Tibial nerve (tissue), 4 donors: ENCODE results near the gene AIF1. TPM values are rescaled to one million over a fixed set of nuclear protein-coding genes. Genes with fewer than 3 reads are reported as not detected.
A peak's percentile ranks its signal among the peaks of the same experiment; 100 is the strongest.

Experiments
- DNase-seq, 2 donors: peaks; one replicate each; pipeline ENCODE4 v3.0.0-alpha.2; 2019; ENCODE audit warnings: low spot score in 2 of 2
- H3K27ac ChIP-seq, 4 donors: fragments of 200-600 bp; sonication (generic) in 3 of 4; one replicate each; pipeline ENCODE4 v1.5.1; 2017 to 2019; ENCODE audit warnings: mild to moderate bottlenecking in 1 of 4
- H3K27me3 ChIP-seq, 2 donors: fragments of 200-600 bp; sonication (generic) in 1 of 2; one replicate each; pipeline versions ENCODE4 v1.5.1 to v1.6.0; 2017 to 2019
- H3K36me3 ChIP-seq, 3 donors: fragments of 200-600 bp; sonication (generic); one replicate each; pipeline ENCODE4 v1.5.1; 2018 to 2019
- H3K4me1 ChIP-seq, 4 donors: fragments of 200-600 bp; sonication (generic) in 3 of 4; one replicate each; pipeline ENCODE4 v1.5.1; 2017 to 2019
- H3K4me3 ChIP-seq, 4 donors: fragments of 200-600 bp; sonication (generic) in 3 of 4; one replicate each; pipeline ENCODE4 v1.5.1; 2017 to 2019; ENCODE audit warnings: mild to moderate bottlenecking in 1 of 4, moderate library complexity in 1 of 4
- H3K9me3 ChIP-seq, 4 donors: fragments of 200-600 bp; sonication (generic) in 3 of 4; one replicate each; pipeline ENCODE4 v1.5.1; 2017 to 2019
- CTCF ChIP-seq, 5 experiments: fragments of 200-600 bp in 3 of 5; fragments of 450-650 bp in 2 of 5; sonication (generic) in 3 of 5; IDR thresholded peaks; one replicate each; pipeline ENCODE4 v1.5.1; 2016 to 2019; ENCODE audit warnings: antibody characterized with exemption in 5 of 5, mild to moderate bottlenecking in 3 of 5, moderate library complexity in 2 of 5
- EP300 ChIP-seq, 2 donors: sonication (generic); formaldehyde crosslinking; IDR thresholded peaks; one replicate each; pipeline ENCODE4 v1.6.1; 2017; ENCODE audit warnings: antibody characterized with exemption in 2 of 2, mild to moderate bottlenecking in 1 of 2
- POLR2A ChIP-seq, 2 donors: fragments of 450-650 bp; IDR thresholded peaks; one replicate each; pipeline ENCODE4 v1.6.1; 2017; ENCODE audit warnings: antibody characterized with exemption in 2 of 2, mild to moderate bottlenecking in 2 of 2, moderate library complexity in 2 of 2
- WGBS, 2 donors: methylation state at CpG; one replicate each; pipeline ENCODE4 v1.1.5; 2018; 5-methylcytosine and 5-hydroxymethylcytosine counted together
- total RNA-seq, 4 donors: library from RNA; depleted of rRNA; stranded (reverse); fragments of >200 nt; gene quantifications; one replicate each; pipeline ENCODE4 v1.1.0, GENCODE V29; 2016

Gene AIF1
- total RNA-seq, 4 donors from 2014 or later, result 27.1 to 66.3 (median 50.4) TPM

DNA sequence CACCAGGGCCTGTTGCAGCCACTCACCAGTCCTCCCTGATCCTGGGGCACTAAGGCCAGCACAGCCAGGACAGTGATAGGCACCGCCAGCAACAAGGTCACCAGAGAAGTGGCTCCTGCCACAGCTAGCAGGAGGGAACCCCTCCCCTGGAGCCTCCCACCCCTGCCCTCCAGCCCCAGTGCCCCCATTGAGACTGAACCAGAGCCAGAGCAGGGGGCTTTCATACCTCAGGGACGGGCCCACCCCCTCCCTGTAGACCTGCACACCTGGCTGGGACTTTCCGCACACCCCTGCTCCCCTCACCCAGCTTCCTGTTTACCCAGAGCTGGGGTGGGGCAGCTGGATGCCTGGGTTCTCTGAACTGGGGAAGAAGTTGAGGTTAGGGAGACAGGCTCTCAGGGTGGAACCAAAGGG is 32.8 kb upstream of the AIF1 start, which contains the start of gene LTB:
TSS of gene LTB (minus strand) at position 195 of the 414 bp plus-strand sequence. CDS start at position 188, 7 bp downstream.
- peaks cover 0 to 3% of the 10 kb centered on the region in 2 donors for H3K27me3 ChIP-seq
- WGBS, 2 donors, result 61 to 79% methylated on average over 3 of the region's 3 CpGs
- no peak for DNase-seq
- TF ChIP-seq POLR2A (IDR thresholded peaks at IDR 0.05) (no peak), EP300 (IDR thresholded peaks at IDR 0.05) (no peak), CTCF (IDR thresholded peaks at IDR 0.05) (no peak)
- peaks cover 0 to 19% (median 8%) of the 10 kb centered on the region in 4 donors for H3K4me1 ChIP-seq
- H3K27ac ChIP-seq, result peak within 1 kb of the TSS; percentile 9 to 87 (median 67)
- H3K9me3 ChIP-seq, result no peaks in the 10 kb centered on the region
- H3K4me3 ChIP-seq, result peak within 1 kb of the TSS; percentile 41 to 80 (median 67)
- H3K36me3 ChIP-seq, result no peaks in the 10 kb centered on the region

- Histone ChIP-seq H3K9me3 (no peaks in the 10 kb centered on the region), H3K27ac (no peak overlapping the region), H3K36me3 (no peaks in the 10 kb centered on the region), H3K4me1 (peaks cover 0 to 27% (median 10%) of the 10 kb centered on the region in 4 donors), H3K27me3 (peaks cover 0 to 11% of the 10 kb centered on the region in 2 donors), H3K4me3 (no peak overlapping the region)
- WGBS, 2 donors, result 55 to 64% methylated on average over 2 of the region's 2 CpGs
- no peak for DNase-seq
- TF ChIP-seq POLR2A (IDR thresholded peaks at IDR 0.05), result no peak
- TF ChIP-seq EP300 (IDR thresholded peaks at IDR 0.05), result no peak
- no peak for TF ChIP-seq CTCF (IDR thresholded peaks at IDR 0.05)
These were observed 29.5 kb upstream of the AIF1 start for GRCh38 chr6:31585491-31585890.

DNA sequence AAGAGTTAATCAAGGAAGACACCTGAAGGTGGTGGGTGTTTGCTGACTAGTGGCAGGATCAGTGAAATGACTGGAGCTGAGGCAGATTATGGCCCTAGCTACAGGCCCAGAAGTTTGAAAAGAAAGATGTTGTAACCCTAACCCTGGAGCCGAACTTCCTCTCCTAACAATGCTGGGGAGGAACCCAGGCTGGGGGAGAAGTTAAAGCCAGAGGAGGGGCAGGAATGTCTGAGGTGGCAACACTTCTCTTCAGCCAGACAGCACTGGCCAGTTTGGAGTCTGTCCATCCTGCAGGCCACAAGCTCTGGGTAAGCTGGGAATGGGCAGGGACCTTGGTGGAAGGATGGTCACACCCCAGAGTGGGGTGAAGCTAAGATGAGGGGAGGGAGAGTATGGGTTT is 29.0 kb upstream of the AIF1 start, which contains the start of gene LST1:
TSS of gene LST1 (plus strand) at position 270 of the 400 bp plus-strand sequence. CDS start 1,023 bp downstream, outside the sequence.
- Histone ChIP-seq H3K27me3 (peaks cover 0 to 11% of the 10 kb centered on the region in 2 donors), H3K27ac (peak within 1 kb of the TSS in 1 of 4 donors; percentile 21), H3K4me1 (peaks cover 0 to 24% (median 9%) of the 10 kb centered on the region in 4 donors), H3K4me3 (peak within 1 kb of the TSS in 1 of 4 donors; percentile 17), H3K36me3 (no peaks in the 10 kb centered on the region), H3K9me3 (no peaks in the 10 kb centered on the region)
- 57 to 61% methylated on average over 1 of the region's 1 CpG for WGBS, 2 donors
- no peak for TF ChIP-seq EP300 (IDR thresholded peaks at IDR 0.05)
- no peak for TF ChIP-seq POLR2A (IDR thresholded peaks at IDR 0.05)
- no peak for TF ChIP-seq CTCF (IDR thresholded peaks at IDR 0.05)
- peak in 1 of 2 donors; percentile 10 for DNase-seq

GRCh38 chr6:31586599-31587281 is 28.3 kb upstream of the AIF1 start:
- Histone ChIP-seq H3K27me3 (peaks cover 0 to 11% of the 10 kb centered on the region in 2 donors), H3K4me1 (peaks cover 0 to 20% (median 8%) of the 10 kb centered on the region in 4 donors), H3K27ac (peak overlapping the region in 1 of 4 donors; percentile 21), H3K9me3 (no peaks in the 10 kb centered on the region), H3K36me3 (no peaks in the 10 kb centered on the region), H3K4me3 (peak overlapping the region in 1 of 4 donors; percentile 17)
- 63 to 72% methylated on average over 9 of the region's 9 CpGs for WGBS, 2 donors
- TF ChIP-seq EP300 (IDR thresholded peaks at IDR 0.05) (no peak), POLR2A (IDR thresholded peaks at IDR 0.05) (no peak), CTCF (IDR thresholded peaks at IDR 0.05) (no peak)
- no peak for DNase-seq
